WERI-Rb-1 (cell line): ENCODE results near the gene P2RY8.

Source experiments
- DNase-seq: peaks from one replicate; pipeline ENCODE4 v3.0.0-alpha.2; 2020
- H3K27ac ChIP-seq: fragments of 250-450 bp; sonication (Bioruptor Pico); 2 replicates; pipeline ENCODE4 v1.5.1; 2020; ENCODE audit warnings: mild to moderate bottlenecking, moderate library complexity
- H3K27me3 ChIP-seq: fragments of 250-450 bp; sonication (Bioruptor Pico); 2 replicates; pipeline ENCODE4 v1.5.1; 2021; ENCODE audit warnings: mild to moderate bottlenecking, low read depth, moderate library complexity; ENCODE audit not compliant: insufficient read depth, severe bottlenecking
- H3K36me3 ChIP-seq: fragments of 250-450 bp; sonication (Bioruptor Pico); 2 replicates; pipeline ENCODE4 v1.5.1; 2020; ENCODE audit warnings: mild to moderate bottlenecking, moderate library complexity
- H3K4me3 ChIP-seq: 2 replicates; pipeline ENCODE4 v1.5.1; 2011; ENCODE audit warnings: low read depth, mild to moderate bottlenecking, control low read depth, low read length
- H3K9me3 ChIP-seq: fragments of 250-450 bp; sonication (Bioruptor Pico); 2 replicates; pipeline ENCODE4 v1.5.1; 2021; ENCODE audit warnings: mild to moderate bottlenecking, moderate library complexity; ENCODE audit not compliant: severe bottlenecking
- CTCF ChIP-seq: IDR thresholded peaks from 2 replicates; pipeline ENCODE4 v1.5.1; 2011; ENCODE audit warnings: low read depth, mild to moderate bottlenecking, control low read depth, inconsistent platforms, low read length

Gene P2RY8

GRCh38 chrX:1416327-1416784, 120.6 kb downstream of the P2RY8 start:
- no peak for TF ChIP-seq CTCF
- Histone ChIP-seq H3K9me3 (no peaks in the 10 kb centered on the region), H3K27me3 (no peaks in the 10 kb centered on the region), H3K27ac (no peak overlapping the region), H3K36me3 (peaks cover 52% of the 10 kb centered on the region), H3K4me3 (no peak overlapping the region)
- DNase-seq = no peak
